ENCODE measurements around the gene DNM3.

Gene DNM3

GRCh38 chr1:172382990-172383389 lies 541.7 kb downstream of the DNM3 start:
- DNase-seq: no peak

- no peak for DNase-seq
Observed at GRCh38 chr1:172383536-172383935, 542.2 kb downstream of the DNM3 start.

DNA sequence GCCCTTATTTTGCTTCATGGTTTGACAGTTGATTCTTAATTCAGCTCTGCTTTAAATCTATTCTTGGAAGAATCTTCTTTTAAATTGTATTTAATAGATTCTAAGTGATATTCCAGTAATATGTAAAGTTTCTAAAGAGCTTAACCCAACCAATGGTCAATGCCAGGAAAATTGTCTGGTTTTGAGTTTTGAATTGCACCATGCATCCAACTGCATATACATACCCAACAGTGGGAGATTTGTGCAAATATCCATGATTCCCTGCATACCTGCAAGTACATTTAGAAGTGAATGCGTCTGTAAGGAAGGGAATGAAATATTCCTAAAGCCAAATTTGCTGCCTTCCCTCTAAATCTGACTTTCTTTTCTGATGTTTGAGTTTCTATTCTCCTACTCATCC lies 543.4 kb downstream of the DNM3 start:
- DNase-seq: no peak

GRCh38 chr1:172386046-172386445 lies 544.7 kb downstream of the DNM3 start:
- no peak for DNase-seq

DNA sequence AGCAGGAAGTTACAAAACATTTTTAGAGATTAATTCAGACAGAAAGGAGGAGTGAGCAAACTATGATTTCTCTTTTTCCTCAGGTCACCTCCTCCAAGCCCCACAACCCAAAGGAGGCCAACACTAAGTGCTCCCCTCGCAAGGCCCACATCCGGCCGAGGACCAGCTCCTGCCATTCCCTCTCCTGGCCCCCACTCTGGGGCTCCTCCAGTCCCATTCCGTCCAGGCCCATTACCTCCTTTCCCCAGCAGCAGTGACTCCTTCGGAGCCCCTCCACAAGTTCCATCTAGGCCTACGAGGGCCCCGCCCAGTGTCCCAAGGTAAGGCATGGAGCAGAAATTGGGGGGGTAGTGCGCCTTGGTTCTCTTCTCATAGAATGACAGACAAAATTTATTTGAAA lies 547.2 kb downstream of the DNM3 start:
- no peak for DNase-seq

GRCh38 chr1:172390301-172390682 lies 549.0 kb downstream of the DNM3 start:
- DNase-seq: no peak

DNA sequence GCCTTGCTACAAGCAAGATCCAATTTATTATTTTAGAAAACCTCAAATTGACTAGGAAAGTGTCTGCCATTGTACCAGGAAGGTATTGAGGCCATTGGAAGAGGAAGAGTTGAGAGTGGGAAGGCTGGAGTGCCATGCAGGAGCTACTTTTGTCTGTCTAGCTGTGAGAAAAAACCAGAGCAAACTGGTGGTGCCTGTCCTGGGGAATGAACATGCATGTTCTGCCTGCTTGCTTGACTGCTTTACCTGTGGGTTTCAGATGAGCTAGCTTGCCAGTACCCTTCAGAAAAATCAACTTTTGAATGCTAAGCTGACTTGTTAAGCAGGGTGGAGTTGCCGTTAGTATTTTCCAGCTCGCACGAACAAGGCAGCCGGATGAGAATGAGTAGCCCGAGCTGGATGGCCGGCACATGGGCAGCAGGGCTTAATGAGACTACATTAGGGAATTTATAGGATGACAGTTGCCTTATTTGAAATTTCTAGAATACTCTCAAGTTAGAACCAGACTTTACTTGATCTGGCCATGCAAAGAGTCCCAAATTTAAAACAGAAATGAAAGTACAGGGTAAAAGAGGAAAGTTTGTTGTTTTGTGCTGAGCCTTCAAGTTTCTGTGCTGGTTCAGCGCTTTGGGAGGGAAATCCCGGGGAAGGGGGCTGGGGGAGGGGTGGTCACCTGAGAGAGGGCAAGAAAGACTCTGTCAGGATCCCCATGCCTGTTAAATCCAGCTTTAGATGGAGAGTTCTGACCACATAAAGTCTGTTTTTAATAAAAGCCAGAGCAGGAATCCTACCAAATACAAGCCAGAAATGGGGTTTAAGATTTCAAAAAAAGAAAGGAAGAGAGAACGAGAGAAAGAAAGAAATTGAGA lies 549.6 kb downstream of the DNM3 start:
- DNase-seq: no peak

DNA sequence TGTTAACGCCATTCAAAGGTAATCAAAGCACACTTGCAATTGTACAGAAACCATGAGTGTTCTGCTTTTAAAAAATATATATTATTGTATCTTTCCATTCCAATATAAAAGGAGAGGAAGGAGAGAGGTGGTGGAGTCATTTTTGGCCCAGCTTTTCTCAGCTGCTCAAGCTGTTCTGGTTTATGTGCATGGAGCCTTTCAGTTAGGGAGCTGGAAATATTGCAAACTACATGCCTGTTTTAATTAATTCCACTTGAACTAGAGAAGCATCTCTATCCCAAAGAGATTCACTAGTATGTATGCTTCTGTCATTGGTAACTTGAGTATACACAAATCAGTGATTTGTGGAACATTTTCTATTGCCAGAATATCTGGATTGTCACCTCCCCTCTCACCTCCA lies 550.7 kb downstream of the DNM3 start:
- no peak for DNase-seq

DNA sequence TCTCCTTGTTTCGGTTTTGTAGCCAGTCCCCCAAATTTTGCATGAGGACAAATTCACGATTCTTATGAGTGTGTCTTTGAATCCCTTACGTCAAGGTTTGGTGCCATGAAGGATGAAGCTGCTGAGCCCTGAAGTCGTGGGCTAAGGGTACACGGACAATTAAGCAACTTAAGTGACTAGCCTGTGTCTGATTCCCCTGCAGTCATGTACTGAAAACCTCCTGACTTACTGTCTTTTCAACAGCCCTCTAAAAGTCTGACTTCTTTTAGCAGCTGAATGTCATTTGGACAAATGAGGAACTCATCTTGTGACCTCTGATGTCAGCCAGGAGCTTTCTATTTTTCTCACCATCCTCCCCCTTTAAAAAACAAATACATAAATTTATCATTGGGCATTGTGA lies 552.1 kb downstream of the DNM3 start:
- no peak for DNase-seq

DNA sequence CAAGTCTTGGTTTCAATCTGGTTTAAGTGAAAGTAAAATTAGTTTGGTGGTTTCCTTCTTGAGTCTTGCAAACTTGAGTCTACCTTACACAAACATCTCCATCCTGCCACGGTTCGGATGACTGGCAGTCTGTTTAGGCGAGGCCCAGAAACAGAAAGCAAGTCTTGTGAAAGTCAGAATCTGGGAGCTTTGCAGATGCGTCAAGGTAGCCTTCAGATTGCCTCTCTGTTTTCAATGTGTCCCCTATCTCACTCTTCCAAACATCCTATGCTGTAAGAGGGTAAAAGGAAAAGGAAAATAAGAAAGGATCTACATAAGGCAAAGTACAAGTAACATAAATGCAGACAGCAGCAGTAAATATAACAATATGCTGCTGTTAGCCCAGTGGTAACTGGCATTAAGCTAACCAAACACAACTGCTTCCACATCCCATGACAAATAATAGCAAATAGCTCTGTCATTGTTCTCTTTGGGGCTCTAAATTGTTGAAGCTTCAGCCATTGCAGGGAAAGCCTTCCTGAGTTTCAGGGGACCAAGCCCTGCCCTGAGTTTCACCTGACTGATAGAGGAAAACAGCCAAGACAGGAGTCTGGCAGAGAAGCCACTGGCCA lies 552.9 kb downstream of the DNM3 start:
- peak; percentile 76 for DNase-seq

- no peak for DNase-seq
Observed at GRCh38 chr1:172394811-172395210, 553.5 kb downstream of the DNM3 start.

DNA sequence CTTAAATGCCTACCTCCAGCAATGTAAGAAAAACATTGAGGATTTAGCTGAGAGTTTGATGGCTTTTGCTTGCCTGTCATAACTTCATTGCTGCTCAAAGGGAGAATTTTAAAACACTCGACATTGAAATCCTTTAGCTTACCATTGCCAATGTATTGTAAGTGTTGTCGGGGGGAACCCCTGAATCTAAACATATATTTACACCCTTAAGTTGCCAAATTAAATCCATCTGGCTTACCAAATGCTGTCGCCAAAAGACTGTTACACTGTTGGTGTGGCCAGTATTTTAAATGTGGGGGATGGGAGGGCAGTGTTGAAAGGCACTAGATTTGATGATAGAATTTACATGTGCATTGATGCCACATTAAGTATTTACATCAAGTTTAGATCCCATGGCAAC lies 554.3 kb downstream of the DNM3 start:
- no peak for DNase-seq

DNA sequence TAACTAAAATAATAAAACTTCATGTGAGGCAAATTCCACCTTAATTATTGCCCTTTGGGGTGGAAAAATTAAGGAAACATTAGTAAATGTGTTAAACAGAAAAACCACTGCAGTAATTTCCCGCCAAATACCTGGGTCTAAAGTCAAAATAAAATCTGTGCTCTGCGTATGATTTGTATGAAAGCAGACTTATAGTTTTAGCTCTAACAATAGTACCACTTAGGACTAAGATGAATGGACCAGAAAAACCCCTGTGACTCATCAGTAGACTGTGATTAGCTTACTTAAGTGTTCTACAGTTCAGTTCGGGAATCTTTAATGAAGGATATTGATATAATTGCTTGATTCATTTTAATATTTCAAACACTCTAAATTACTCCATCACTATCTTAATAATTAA lies 555.9 kb downstream of the DNM3 start:
- DNase-seq: no peak

DNA sequence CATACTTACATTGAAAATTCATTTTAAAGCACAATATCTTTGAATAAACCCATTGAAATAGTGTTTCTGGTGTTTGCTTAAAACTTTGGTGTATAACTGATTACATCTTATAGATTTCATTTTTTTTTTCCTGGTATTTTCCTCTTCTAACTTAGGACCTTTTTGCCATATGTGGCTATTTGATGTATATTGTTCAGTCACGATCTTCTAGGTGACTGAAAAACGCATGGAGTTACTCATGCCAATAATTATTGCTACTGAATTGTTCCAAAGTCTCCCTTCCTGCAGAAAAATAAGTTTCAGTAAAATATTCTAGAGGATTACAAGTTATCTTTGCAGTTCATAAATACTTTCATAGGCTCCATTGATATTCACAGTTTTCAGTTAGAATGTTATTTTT lies 556.3 kb downstream of the DNM3 start:
- DNase-seq: no peak

- no peak for DNase-seq
Observed at GRCh38 chr1:172398193-172398592, 556.9 kb downstream of the DNM3 start.

DNA sequence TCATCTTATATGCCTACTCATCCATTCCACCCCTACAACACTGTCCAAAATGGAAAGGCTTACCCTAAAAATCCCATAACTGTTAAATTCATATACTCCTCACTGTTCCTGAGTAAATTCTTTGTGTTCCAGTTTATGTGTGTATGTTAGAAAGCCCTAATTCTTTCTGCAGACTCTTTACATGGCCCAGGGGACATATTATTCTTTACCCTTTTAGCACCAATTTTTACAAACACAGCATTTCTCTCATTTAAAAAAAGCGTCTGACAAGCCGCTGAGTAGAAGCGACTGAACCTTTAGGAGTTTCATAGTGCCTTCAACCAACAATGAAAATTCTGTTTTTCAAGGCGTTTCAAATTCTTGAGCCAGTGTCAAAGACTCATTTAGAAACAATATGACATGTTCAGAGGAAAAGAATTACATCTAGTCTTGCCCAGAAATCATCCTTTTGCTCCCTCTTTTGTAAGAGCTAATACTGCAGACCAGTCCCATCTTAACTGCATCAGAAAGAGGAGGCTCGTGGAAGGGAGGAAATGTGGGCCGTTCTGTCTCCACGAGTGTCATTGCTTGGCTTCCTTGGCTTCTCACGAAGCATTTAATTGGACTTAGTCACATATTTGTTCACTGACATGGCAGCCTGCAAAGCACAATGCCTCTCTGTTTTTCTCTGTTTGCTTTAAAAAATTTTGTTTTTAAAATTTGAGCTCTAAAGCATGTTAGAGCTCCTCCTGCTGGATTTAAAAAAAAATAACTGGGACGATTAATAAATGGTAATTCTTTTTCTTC lies 557.9 kb downstream of the DNM3 start:
- peak; percentile 52 for DNase-seq

DNA sequence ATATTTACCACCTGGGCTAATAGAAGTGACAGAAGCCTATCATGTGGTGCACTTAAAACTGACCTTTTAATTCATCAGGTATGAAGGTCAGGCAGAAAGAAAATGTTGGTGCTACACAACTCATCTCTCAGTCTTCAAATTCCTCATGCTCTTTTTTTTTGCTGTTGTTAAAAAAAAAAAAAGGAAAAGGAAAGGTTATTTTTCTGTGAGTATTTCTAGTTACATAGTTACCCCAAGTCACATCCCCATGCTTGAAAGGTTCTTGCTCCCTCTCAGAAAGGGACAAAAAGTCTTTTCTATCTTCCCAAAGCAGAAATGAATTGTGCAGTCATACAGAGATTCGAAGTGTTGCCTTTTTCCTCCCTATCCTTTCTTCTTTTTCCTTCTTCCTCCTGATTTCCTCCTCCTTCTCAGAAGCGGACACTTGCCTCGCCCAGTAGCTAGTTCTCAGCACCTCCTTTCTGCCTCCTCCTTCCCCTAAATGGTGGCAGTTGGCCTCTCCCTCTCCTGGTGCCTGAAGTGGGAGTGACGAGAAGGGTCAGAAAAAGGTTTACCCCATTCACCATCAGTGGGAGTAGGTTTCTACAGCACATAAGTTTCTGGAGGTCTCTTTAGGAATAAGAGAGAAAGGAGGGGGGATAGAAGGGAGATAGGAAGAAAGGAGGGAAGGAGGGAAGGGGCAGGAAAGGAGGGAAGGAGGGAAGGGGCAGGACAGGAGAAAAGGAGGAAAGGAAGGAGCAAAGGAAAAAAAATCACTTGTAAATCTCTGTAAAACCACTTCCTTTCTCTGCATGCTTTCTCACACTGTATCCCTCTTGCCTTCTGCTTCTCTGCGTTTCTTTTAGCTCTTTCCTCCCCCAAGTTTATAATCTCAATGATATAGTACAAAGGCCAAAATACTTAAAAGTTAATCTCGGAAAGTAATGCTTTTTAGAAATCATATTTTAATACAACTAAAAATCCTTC lies 558.7 kb downstream of the DNM3 start:
- DNase-seq: no peak

GRCh38 chr1:172400722-172401105 lies 559.4 kb downstream of the DNM3 start:
- no peak for DNase-seq

- DNase-seq: no peak
Observed at GRCh38 chr1:172401477-172401876, 560.2 kb downstream of the DNM3 start.

DNA sequence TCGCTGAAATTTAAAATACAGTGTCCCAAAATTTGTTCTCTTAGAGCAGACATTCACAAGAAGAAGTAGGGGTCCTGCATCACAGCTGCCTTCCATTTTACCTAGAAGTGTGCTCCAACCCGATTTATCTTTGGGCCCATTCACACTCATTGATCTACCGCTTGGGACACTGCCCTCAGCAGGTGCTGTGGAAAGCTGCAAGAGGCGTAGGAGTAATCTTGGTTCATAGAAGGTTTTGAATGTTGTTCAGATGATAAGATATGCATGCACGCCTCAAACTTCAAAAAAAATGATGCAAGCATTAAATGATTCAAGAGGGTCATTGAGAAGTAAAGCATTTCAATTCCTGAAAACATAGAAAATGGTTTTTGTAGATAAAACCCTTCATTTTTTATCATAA lies 560.6 kb downstream of the DNM3 start:
- DNase-seq: no peak

DNA sequence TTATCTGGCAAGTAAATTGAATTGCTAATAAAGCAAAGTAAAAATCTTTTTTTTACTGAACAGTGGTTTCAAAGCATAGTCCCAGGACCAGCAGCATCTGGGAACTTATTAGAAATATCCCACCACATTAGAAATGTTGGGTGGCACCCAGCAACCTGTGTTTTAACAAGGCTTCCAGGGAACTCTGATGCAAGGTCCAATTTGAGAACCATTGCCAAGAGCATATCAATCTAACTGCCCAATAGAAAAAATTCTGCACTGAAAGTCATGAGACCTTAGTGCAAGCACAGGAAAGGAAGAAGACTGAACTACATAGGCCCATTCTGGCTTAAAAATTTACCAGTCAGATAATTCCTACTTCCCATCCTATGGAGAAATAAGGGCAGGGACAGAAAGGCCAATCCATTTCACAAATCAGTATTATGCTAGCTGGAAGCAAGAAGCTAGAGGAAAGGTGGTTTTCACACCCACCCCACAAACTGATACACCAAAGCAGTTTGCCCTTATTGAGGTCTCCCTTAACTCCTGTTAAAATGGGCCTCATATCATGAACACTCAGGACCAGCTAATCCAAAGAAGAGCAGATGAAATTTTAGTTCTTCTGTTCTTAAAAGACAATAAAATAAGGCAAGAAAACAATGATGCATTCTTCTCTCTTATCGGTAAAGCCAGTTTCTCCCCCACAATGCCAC lies 561.7 kb downstream of the DNM3 start:
- DNase-seq: no peak

DNA sequence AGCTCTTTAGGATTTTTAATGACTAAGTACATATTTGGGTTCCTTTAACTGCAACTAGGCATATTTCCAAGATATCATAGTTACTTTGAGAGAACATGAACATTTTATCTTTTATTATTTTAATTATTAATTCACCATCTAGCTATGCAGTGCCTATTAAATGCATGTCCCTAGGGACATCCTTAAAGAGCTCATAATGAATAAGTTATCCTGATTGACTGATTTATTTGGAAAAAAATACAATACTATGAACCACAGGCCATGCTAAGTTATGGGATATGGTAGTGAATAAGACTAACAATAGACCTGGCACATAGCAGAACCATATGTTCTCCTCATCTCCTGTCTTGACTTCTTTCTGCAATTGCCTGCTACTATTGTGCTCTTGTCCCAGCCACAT lies 562.8 kb downstream of the DNM3 start:
- no peak for DNase-seq

Data from CD4-positive, alpha-beta T cell treated with Interleukin-21 for 1 hour (primary cell).